ENCODE results near the gene C14orf39.

Gene C14orf39

GRCh38 chr14:60485598-60486251 is at the start of gene C14orf39:
Gene C14orf39 (minus strand): TSS chr14:60486063. CDS start chr14:60485078, 985 bp downstream.
- DNase-seq, result no peak

DNA sequence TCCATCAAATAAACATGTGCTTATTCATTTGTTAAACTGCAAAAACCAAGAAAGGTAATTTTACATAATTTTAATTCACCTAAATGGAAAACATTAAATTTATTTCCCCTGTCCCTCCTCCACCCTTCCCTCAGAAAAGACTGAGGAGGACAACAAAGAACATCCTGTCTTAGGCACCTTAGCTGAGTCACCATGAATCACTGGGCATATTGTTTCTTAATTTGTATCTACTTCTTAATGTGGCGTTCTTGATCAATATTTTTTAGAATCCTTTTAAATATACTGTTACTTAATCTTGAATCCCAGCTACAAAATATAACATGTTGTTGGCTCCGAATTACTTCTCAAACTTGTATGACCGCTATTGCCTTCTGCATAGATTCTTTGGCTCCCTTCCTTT is 46.6 kb upstream of the C14orf39 start:
- DNase-seq, result no peak

DNA sequence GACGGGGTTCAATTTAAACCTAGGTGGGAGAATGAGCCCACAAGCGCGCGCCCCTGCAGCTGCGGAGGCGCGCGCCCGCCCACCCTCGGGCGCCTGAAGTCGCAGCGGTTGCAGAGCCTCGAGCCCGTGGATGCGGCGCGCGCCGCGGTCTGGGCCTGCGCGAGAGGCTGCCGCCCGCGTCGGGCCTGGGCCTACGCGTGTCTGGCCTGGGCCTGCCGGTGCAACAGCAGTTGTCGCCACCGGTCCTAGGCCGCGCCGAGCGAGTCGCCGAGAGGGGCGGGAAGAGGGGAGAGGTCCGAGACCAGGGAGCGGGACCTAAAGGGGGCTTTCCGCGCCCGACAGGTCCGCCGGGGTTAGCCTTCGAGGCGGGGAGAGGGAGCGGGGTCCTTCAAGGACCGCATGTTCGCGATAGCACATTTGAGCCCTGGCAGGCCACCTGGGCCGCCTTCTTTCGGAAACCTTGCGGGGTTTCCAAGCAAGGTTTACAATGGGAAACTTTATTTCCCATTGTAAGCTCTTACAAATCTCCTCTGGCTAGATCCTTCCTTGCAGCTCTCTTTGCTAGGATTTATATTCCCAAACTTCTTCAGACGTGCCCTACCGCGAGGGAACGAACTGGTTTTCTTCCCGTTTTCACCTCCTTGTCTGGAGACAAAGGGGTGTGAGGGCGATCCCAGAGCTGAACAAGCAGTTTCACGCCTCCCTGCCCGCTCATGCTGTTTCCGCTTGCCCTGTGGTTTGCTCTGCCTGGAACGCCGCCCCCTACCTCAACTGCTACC is 29.8 kb upstream of the C14orf39 start:
- DNase-seq, result no peak

DNA sequence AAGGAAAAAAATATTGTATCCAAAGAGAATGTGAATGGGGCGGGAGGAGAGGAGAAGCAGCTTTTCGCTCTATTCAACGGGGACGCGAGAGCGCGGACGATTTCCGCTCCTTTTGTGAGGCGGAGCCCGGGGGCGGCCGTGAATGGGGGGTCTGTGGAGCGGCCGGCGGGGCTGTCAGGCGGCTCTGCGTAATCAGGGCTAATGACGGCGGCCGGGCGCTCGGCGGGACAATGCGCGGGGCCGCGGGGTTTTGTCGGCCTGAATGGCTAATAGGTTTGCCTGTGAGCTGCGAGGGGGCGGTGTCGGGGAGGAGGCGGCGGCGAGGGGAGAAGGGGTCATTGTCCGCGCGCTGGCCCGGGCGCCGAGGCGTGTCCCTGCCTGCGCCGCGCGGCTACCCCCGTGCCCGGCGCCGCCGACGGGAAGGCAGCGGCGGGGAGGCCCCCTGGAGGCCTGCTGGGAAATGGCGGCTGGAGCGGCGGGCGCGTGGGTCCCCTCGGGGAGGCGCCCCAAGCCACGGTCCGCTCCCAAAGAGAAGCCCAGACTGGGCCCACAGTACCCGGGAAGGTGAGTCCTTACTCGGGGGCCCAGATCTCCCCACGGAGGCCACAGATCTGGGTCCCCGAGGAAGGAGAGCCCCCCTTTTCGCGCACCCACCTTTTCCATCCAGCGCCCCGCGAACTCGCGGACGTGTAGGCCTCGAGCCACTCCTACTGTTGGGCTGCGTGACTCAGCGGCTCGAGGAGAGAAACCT is 29.1 kb upstream of the C14orf39 start:
- DNase-seq, result no peak

GRCh38 chr14:60514378-60514740 is 28.5 kb upstream of the C14orf39 start:
- no peak for DNase-seq

DNA sequence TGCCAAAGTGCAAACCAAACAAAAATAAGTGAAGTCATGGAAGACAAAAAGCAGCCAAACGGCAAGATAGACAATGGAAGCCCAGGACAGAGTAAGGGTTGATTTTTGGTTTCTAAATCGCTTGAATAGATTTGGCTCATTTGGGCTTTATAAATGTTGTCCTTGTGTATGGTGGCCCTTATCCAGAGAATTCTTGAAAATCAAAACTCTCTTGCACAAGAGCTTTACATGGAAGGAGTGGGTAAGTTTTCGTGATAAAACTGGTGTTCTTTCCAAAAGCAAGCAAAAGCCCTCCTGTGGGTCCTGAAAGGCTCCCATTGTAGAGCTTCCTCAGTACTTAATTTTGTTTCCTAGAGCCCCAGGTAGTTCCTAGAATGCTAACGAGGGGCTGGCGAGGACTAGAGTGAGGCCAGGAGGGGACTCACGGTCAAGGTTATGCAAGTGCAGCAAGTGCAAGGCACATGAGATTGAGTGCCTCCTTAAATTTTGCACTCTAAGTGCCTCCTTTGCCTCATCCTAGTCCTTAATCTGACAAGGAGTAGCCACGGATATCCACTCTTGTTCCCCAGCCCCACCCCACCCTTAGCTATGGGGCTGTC is 27.2 kb upstream of the C14orf39 start:
- no peak for DNase-seq

DNA sequence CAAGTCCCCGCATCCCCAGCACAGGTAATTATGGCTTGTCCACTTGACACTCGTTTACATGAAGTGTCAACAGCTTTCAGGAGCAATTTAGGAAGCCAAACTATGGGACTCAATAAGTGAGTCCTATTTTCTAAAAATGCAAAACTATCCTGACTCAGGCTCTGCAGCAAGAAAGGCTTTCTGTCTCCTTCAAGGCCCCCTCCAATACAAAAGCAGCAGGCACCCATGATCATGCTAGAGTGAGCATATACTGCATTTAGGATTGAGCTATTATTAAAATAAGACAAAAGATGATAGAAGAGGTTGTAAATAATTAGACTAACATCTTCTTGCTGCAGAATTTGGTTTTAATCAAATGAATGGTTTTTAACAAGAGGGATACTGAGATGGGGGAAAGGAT is 26.3 kb upstream of the C14orf39 start:
- no peak for DNase-seq

DNA sequence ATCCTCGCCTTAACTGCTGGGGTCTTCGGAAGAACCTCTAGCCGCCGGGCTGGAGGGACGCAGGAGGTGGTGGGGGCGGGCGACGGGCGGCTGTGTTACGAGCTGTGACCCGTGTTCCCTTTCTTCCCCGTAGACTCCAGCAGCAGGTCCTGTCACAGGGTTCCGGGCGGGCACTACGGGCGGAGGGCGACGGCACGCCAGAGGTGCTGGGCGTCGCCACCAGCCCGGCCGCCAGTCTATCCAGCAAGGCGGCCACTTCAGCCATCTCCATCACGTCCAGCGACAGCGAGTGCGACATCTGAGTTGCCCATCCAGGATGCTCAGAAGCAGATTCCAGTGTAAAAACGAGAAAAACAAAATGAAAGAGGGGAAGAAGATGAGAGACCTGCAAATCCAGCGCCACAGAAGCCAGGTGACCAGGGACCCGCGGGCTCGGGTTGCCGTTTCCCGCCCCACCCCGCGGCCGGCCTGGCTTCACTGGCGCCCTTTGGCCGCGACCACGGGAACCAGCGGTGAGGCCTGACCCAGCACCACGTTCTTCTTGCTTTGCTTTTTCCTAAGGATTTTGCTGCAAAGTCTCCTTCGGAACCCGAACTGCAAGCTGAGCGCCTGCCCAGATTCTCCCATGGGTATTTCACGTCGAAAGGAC is 25.2 kb upstream of the C14orf39 start:
- DNase-seq, result no peak

DNA sequence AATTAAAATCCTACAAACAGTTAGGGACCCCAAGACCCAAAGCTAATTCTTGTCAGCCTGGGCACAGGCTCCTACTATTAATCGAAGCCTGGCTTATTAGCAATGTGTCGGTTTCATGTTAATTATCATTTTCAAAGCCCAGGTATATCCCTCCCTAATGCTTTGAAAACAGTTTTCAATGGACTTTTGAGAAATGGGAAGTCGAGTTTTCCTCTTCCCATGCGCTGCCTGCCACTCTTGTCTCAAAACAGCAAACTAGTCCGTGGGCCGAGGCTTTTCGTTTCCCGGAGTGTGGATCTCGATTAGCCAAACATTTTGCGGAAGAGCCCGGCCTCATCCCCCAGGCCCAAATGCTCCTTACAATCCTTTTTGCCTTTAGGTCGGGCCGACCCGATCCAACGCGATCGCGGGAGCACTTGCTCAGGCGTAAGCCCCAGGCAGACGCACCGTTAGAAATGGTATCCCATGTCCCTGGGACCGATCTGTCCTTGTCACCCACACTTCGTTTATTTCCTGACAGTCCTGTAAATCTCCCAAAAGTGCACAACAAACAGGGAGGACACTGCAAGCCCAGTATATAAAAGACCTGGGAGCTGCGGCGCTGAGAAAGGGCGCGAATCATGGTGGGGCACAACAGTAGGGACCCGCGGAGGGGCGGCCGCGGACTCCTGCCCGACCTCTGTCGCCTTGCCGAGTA is 24.5 kb upstream of the C14orf39 start:
- no peak for DNase-seq

DNA sequence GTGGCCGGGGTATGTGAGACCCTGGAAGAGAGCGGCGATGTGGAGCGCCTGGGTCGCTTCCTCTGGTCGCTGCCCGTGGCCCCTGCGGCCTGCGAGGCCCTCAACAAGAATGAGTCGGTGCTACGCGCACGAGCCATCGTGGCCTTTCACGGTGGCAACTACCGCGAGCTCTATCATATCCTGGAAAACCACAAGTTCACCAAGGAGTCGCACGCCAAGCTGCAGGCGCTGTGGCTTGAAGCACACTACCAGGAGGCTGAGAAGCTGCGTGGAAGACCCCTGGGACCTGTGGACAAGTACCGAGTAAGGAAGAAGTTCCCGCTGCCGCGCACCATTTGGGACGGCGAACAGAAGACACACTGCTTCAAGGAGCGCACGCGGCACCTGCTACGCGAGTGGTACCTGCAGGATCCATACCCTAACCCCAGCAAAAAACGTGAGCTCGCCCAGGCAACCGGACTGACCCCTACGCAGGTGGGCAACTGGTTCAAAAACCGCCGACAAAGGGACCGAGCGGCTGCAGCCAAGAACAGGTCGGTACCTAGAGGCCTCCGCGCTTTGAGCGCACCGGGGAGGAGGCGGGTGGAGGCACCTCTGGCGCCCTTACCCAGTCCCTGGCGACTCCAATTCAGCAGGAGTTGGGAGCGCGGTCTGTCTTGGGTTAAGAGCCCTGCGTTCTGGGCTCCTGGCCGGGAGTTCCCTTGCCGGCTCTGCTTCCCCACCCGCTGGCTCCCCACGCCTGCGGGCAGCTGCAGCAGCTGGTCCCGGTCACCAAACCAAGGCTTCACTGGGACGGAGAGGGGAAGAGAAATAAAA is 23.8 kb upstream of the C14orf39 start:
- DNase-seq, result no peak

DNA sequence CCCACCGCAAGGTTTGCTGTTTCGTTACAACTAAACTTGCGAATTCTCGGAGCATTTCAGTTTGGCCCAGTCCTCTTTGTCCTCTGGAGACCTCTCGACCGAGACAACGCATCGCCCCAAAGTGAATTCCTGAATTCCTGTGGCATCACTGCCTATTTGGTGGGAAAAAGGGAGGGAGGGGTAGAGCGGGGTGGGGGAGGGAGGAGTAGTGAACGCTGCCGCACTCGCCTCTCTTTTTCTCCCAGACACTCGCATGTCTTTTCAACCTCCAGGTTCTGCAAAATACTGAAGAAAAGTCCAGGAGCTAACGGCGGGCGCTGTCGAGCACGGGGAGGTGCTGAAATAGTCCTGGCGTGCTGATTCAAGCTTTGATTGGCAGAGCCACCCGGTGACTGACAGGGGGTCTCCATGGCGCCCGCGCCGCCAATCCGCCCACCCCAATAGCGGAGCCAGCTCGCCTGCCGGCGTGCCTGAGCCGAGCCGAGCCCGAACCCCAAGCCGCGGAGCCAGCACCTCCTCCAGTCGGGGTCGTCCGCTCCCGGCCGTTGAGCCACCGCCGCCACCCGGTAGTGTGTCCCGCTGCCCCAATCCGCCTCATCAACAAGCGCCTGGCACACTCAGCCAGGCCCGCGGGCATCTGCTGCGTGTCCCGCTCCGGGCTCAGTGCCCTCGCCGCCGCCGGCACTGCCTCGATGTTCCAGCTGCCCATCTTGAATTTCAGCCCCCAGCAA is 23.0 kb upstream of the C14orf39 start, which contains the start of gene SIX6:
Gene SIX6 (plus strand): TSS at position 440 of the 731 bp plus-strand sequence. CDS start 253 bp downstream, at position 693.
- DNase-seq, result no peak

DNA sequence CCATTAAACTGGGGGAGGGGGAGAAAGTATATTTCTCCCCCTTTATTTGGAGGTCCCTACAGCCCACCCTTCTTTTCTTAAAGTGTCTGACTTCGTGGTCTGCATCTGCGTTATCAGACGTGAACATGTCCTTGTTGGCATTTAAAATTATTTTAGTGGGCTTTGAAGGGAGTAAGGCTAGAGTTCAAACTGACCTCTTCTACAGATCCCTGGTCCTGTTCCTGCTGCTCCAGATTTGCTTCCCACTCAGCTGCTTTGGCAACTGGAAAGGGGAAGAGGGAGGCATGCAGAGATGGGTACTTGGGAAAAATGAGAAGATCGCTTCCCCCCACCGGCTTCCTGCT is 22.5 kb upstream of the C14orf39 start:
- DNase-seq, result no peak

- DNase-seq, result no peak
These were observed 21.3 kb upstream of the C14orf39 start for GRCh38 chr14:60506985-60507829.

GRCh38 chr14:60506462-60506984 is 20.7 kb upstream of the C14orf39 start:
- no peak for DNase-seq

DNA sequence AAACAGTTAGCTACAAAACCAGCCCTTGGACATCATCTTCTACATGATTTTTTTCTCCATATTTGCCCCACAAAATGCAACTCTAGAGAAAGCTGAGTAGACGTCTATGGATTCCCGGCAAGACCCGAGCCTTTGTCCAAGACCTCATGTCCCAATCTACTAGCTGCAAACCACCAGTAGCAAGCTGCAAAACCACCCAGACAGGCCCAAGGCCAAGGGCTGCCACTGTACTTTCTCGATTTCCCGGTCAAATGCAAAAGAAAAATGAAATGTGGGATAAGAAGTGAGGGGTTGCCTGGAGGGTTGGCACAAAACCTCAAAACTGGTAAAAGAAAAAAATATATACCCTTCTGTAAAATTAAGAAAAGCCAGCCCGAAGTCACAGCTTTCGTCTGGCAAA is 20.1 kb upstream of the C14orf39 start:
- no peak for DNase-seq

DNA sequence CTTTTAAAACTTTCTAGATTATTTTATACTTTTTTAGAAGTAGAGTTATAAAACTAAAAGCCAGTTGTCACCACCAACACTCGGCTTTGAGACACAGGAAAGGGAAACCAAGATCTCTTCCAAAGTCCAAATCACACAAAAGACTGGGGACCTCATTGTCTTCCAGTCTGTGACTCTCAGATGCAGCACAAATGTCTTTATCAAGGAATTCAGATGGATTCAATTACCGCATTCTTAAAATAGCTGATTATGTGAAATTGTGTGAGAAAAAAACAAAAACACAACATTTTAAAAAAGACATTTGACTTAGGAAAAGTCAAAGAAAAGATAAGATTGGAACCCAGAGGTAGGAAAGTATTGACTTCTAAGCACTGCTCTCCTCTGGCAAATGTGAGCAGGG is 19.6 kb upstream of the C14orf39 start:
- DNase-seq, result no peak

DNA sequence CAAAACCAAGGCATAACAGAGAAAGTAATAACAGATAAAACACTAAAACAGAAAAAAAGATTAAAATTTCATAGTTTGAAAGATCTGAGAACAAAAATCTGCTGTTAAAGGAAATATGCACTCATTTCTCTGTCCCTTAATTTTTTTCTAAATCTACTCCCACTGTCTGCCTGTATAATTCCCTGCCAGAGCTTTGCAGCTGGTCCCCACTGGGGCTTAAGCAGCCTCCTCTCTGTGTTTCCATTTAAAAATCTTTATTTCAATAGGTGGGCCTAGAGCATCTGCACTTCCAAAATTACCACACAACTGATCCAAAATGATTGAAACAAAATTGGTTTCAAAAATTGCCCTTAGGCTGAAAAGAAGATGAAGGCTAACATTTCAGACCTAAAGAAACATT is 16.7 kb upstream of the C14orf39 start:
- DNase-seq, result no peak

GRCh38 chr14:60495946-60496345 is 10.1 kb upstream of the C14orf39 start:
- no peak for DNase-seq

GRCh38 chr14:60490270-60490669 is 4.4 kb upstream of the C14orf39 start:
- DNase-seq, result no peak

Measured in kidney glomerular epithelial cell (primary cell).